ENCODE data around the gene MUC2. TPM values are rescaled to one million over a fixed set of nuclear protein-coding genes. Genes with fewer than 3 reads are reported as not detected.

The MUC2 gene
- total RNA-seq, 1 donor from 2014 or later, result not detected

DNA sequence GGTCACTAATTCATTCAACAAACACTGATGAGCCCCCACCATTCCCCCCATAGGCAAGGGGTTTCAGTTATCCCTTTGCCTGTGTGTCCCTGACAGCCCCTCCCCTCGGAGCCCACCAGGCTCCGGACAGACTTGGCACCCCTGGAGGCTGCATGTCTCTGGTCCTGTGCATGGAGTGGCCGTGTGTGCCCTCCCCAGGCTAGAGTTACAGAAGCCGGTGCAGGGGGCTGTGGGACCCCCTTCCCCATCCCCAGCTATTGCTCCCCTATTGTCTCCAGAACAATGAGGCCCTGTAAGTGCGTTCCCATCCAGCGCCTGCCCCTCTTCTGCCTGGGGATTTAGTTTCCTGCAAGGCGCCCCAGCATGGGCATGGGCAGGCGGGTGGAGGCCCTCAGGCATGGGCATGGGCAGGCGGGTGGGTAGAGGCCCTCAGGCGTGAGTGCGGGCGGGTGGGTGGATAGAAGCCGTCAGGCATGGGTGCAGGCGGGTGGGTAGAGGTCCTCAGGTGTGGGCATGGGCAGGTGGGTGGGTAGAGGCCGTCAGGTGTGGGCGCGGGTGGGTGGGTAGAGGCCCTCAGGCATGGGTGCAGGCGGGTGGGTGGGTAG, 1.5 kb downstream of the MUC2 start:
- H3K36me3 ChIP-seq, result no peaks in the 10 kb centered on the region

DNA sequence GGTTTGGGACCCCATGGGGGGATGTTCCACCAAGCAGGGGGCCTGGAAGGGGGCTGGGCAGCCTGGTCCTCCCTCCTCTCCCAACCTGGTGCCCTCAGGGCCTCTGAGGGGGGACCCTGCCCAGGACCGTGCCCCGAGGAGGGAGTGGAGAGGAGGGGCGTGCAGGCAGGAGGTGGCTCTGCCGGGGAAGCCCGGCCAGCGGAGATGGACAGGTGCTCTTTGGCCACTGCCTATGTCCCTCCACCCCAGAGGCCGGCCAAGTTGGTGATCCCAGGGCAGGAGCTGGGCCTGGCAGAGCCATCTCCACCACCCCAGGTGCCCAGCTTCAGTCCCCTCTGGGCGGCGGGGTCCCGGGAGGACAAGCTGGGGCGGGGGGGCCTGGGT, 2.4 kb downstream of the MUC2 start:
- no peak overlapping the region for H3K4me3 ChIP-seq
- peaks cover 12% of the 10 kb centered on the region for H3K4me1 ChIP-seq
- intact Hi-C loops (cut with DNase I), result no loop called here
- no peak for DNase-seq (ENCODE audit: extremely low spot score in 2 of 2)
- no peaks in the 10 kb centered on the region for H3K27me3 ChIP-seq
- H3K36me3 ChIP-seq, result no peaks in the 10 kb centered on the region
- no peaks in the 10 kb centered on the region for H3K9me3 ChIP-seq
- no peak overlapping the region for H3K27ac ChIP-seq
- TF ChIP-seq POLR2AphosphoS5 (IDR thresholded peaks at IDR 0.05; ENCODE audit: insufficient read depth in 1 of 2, low read depth in 1 of 2), result no peak
- TF ChIP-seq POLR2A (IDR thresholded peaks at IDR 0.05), result no peak
- TF ChIP-seq, protein P1, sequence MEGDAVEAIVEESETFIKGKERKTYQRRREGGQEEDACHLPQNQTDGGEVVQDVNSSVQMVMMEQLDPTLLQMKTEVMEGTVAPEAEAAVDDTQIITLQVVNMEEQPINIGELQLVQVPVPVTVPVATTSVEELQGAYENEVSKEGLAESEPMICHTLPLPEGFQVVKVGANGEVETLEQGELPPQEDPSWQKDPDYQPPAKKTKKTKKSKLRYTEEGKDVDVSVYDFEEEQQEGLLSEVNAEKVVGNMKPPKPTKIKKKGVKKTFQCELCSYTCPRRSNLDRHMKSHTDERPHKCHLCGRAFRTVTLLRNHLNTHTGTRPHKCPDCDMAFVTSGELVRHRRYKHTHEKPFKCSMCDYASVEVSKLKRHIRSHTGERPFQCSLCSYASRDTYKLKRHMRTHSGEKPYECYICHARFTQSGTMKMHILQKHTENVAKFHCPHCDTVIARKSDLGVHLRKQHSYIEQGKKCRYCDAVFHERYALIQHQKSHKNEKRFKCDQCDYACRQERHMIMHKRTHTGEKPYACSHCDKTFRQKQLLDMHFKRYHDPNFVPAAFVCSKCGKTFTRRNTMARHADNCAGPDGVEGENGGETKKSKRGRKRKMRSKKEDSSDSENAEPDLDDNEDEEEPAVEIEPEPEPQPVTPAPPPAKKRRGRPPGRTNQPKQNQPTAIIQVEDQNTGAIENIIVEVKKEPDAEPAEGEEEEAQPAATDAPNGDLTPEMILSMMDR (IDR thresholded peaks at IDR 0.05), result no peak

More for the DNA sequence above, 1.5 kb downstream of the MUC2 start:
- Histone ChIP-seq H3K9me3 (no peaks in the 10 kb centered on the region), H3K4me3 (no peak overlapping the region), H3K4me1 (peaks cover 12% of the 10 kb centered on the region), H3K27ac (no peak overlapping the region), H3K27me3 (no peaks in the 10 kb centered on the region)
- DNase-seq (ENCODE audit: extremely low spot score in 2 of 2), result no peak
- intact Hi-C loops (cut with DNase I), result no loop called here
- TF ChIP-seq POLR2A (IDR thresholded peaks at IDR 0.05) (no peak), POLR2AphosphoS5 (IDR thresholded peaks at IDR 0.05; ENCODE audit: insufficient read depth in 1 of 2, low read depth in 1 of 2) (no peak)
- TF ChIP-seq, protein P1 (IDR thresholded peaks at IDR 0.05), result no peak

DNA sequence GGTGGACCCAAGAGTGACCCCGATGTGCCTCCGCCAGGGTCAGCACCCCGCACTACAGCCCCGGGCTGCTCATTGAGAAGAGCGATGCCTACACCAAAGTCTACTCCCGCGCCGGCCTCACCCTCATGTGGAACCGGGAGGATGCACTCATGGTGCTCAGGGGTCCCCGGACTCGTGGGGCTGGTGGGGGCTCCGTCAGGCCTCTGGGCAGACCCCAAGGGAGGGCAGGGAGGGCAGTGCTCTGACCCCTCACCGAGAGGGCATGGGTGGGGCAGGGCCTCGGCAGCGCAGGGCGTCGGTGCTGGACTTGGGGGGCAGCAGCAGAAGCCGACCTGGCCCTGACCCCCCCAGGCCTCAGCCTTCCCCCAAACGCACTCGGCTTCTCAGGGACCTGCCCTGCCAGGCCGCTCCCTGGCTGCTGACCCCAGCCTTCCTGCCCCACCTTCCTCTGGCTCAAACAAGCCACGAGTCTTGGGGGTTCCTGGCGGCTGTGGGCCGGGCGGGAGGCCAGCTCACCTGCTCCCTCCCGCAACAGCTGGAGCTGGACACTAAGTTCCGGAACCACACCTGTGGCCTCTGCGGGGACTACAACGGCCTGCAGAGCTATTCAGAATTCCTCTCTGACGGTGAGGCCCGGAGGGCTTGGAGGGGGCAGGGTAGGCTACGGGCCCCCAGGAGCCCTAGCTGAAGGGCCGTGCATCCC, 2.9 kb downstream of the MUC2 start:
- DNase-seq (ENCODE audit: extremely low spot score in 2 of 2), result no peak
- Histone ChIP-seq H3K27me3 (no peaks in the 10 kb centered on the region), H3K36me3 (no peaks in the 10 kb centered on the region), H3K4me1 (peaks cover 12% of the 10 kb centered on the region), H3K9me3 (no peaks in the 10 kb centered on the region), H3K27ac (no peak overlapping the region), H3K4me3 (no peak overlapping the region)
- intact Hi-C loops (cut with DNase I), result no loop called here
- TF ChIP-seq POLR2AphosphoS5 (IDR thresholded peaks at IDR 0.05; ENCODE audit: insufficient read depth in 1 of 2, low read depth in 1 of 2), result no peak
- TF ChIP-seq, protein P1 (IDR thresholded peaks at IDR 0.05), result no peak
- no peak for TF ChIP-seq POLR2A (IDR thresholded peaks at IDR 0.05)

DNA sequence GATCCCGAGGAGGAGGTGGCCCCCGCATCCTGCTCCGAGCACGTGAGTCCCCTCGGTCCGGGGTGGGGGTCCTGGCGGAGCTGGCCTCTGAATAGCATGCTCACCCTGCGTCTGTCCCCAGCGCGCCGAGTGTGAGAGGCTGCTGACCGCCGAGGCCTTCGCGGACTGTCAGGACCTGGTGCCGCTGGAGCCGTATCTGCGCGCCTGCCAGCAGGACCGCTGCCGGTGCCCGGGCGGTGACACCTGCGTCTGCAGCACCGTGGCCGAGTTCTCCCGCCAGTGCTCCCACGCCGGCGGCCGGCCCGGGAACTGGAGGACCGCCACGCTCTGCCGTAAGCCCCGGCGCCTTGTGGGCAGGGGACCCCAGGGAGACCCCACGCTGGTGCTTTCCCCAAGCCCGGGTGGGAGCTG, 3.5 kb downstream of the MUC2 start:
- Histone ChIP-seq H3K9me3 (no peaks in the 10 kb centered on the region), H3K27me3 (no peaks in the 10 kb centered on the region), H3K27ac (no peak overlapping the region), H3K4me3 (no peak overlapping the region), H3K36me3 (no peaks in the 10 kb centered on the region), H3K4me1 (peaks cover 6% of the 10 kb centered on the region)
- TF ChIP-seq POLR2A (IDR thresholded peaks at IDR 0.05) (no peak), POLR2AphosphoS5 (IDR thresholded peaks at IDR 0.05; ENCODE audit: insufficient read depth in 1 of 2, low read depth in 1 of 2) (no peak)
- TF ChIP-seq, protein P1 (IDR thresholded peaks at IDR 0.05), result no peak
- intact Hi-C loops (cut with DNase I), result no loop called here
- DNase-seq (ENCODE audit: extremely low spot score in 2 of 2), result no peak

Data from vagina (tissue), 2 donors.